K562 treated with DMSO at 1 percent for 12 hours (cell line): ENCODE measurements around the gene REG1A. TPM values are rescaled to one million over a fixed set of nuclear protein-coding genes. Genes with fewer than 3 reads are reported as not detected.

ENCODE experiments used
- total RNA-seq: library from RNA; unstranded; fragments of 300-600 nt; gene quantifications from 2 replicates; pipeline ENCODE4 v1.2.3, GENCODE V29; 2022; ENCODE audit not compliant: insufficient read depth

Gene REG1A
- not detected in 2 replicates for total RNA-seq

GRCh38 chr2:79120194-79120713 is at the start of gene REG1A:
TSS of gene REG1A (plus strand) at chr2:79120488. CDS start at chr2:79120862, 374 bp downstream.

GRCh38 chr2:79087785-79088364 is 32.4 kb upstream of the REG1A start, which contains the start of gene REG1B:
TSS of gene REG1B (minus strand) at chr2:79087993. CDS start at chr2:79087612, 381 bp downstream.

GRCh38 chr2:79159653-79160052 is 39.4 kb downstream of the REG1A start, which contains the start of gene REG3A:
TSS of gene REG3A (minus strand) at chr2:79159753. CDS start at chr2:79159405, 348 bp downstream.

Other genes starting within 250 kb of the REG1A start
- not detected in 2 replicates for gene REG3G, start 94.8 kb upstream of the REG1A start, total RNA-seq
- not detected in 2 replicates for gene REG1B, start 32.5 kb upstream of the REG1A start, total RNA-seq
- gene REG3A, start 39.3 kb downstream of the REG1A start, total RNA-seq: not detected in 2 replicates